HG03095 (cell line): ENCODE data around the gene SLC39A11.

Experiments used
- ATAC-seq: cut with Tn5 transposase; IDR thresholded peaks from one replicate; pipeline ENCODE4 v1.9.1; 2021; ENCODE audit warnings: moderate library complexity; ENCODE audit not compliant: unreplicated experiment

Gene SLC39A11

DNA sequence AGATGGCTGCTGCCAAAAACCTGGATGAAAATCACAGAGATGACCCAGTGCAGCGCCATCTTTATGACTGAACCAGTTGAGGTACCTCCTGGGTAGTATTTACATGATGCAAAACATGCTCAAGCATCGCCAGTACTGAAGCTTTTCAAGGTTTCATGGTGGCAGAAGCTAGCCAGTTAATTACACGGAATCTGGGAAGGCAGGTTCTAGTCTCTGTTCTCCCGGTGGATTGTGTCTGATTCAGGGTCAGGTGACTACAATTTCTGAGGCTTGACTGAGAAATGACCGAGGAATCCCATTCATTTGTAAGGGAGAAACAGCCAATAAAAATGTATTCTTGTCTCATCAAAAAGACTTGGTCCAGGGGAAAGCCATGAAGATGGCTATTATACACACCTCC lies 209.1 kb downstream of the SLC39A11 start:
- no peak for ATAC-seq

DNA sequence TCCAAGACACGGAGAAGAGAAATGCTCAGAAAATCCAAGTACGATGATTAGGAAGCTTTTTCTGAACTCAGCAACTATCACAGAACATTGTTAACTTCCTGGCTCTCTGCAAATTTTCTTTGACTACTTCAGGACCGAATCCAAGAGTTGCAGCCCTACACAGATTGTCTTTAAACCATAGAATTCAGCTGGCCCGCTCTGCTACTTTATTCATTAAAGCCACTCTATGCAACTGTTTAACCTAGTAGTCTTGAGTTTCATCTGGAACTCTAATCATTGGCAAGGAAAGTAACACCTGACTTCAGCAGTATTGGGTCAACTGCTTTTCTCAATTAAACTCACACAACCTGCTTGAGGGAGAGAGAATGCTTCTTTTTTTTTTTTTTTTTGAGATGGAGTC lies 210.1 kb downstream of the SLC39A11 start:
- ATAC-seq, result no peak

DNA sequence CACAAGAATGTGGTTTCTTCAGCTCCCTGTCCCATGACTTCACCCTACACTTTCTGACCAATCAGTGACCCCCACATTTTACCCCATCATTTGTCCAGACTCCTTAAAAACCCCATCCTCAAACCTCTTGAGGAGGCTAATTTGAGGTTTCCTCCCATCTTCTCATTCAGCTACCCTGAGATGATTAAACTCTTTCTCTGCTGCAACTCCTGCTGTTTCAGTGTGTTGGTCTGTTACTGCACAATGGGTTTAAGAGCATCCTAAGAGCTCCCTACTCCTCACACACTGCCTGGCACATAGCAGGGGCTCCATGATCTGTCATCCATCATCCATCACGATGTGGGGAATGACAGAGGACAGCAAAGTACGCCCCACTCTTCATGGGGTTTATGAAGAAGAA lies 212.6 kb downstream of the SLC39A11 start:
- no peak for ATAC-seq

- ATAC-seq, result no peak
These were observed 213.4 kb downstream of the SLC39A11 start for GRCh38 chr17:72878975-72879660.

GRCh38 chr17:72877348-72877747 lies 215.1 kb downstream of the SLC39A11 start:
- no peak for ATAC-seq

- ATAC-seq, result no peak
These were observed 216.1 kb downstream of the SLC39A11 start for GRCh38 chr17:72876413-72876812.

- ATAC-seq, result no peak
These were observed 217.1 kb downstream of the SLC39A11 start for GRCh38 chr17:72875361-72875760.

DNA sequence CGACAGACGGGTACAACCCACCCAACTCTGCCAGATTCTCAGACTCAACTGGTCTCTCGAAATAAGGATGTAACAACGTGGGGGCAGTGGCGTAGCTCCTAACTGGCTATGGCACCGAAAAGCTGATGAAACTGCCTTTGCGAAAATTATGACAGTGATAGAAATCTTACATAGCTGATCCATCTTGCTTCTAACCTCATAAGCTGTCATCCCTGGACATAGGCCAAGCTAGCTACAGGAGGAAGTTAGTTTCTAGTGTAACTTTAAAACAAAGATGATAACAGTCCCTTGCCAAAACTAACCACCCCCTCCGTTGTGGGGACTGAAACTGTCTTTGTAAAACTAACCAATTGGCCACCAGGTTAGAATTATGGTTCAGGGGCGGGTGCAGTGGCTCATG lies 220.1 kb downstream of the SLC39A11 start:
- no peak for ATAC-seq

- no peak for ATAC-seq
These were observed 222.0 kb downstream of the SLC39A11 start for GRCh38 chr17:72870367-72870985.

- no peak for ATAC-seq
These were observed 222.9 kb downstream of the SLC39A11 start for GRCh38 chr17:72869630-72870029.

DNA sequence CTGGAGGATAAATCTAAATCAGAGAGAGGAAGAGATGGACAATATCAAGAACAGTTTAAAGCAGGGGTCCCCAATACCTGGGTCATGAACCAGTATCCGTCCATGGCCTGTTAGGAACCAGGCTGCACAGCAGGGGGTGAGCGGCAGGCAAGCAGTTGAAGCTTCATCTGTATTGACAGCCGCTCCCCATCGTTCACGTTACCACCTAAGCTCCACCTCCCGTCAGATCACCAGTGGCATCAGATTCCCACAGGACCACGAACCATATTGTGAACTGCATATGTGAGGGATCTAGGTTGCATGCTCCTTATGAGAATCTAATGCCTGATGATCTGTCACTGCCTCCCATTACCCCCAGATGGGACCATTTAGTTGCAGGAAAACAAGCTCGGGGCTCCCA lies 226.5 kb downstream of the SLC39A11 start:
- ATAC-seq, result no peak

GRCh38 chr17:72863526-72864211 lies 228.8 kb downstream of the SLC39A11 start:
- ATAC-seq, result no peak

- ATAC-seq, result no peak
These were observed 230.1 kb downstream of the SLC39A11 start for GRCh38 chr17:72862276-72862999.

DNA sequence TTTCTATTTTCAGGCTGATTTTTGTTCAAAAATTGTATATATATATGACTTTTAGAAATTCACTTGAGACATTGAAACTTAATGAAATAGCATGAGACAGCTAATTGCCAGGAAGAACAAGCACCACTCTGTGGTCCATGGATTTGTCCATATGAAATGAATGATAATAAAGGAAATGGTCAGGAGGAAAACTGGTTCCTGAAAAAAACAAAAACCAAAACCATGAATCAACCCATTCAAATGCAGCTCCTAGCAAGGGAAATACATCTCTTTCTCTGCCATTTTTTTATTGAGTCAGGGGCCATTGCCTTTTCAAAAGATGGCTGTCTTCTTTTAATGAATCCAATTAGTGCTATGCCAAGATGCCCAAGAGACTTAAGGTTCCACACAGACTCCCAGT lies 230.7 kb downstream of the SLC39A11 start:
- ATAC-seq, result no peak

- no peak for ATAC-seq
These were observed 231.7 kb downstream of the SLC39A11 start for GRCh38 chr17:72860778-72861177.

DNA sequence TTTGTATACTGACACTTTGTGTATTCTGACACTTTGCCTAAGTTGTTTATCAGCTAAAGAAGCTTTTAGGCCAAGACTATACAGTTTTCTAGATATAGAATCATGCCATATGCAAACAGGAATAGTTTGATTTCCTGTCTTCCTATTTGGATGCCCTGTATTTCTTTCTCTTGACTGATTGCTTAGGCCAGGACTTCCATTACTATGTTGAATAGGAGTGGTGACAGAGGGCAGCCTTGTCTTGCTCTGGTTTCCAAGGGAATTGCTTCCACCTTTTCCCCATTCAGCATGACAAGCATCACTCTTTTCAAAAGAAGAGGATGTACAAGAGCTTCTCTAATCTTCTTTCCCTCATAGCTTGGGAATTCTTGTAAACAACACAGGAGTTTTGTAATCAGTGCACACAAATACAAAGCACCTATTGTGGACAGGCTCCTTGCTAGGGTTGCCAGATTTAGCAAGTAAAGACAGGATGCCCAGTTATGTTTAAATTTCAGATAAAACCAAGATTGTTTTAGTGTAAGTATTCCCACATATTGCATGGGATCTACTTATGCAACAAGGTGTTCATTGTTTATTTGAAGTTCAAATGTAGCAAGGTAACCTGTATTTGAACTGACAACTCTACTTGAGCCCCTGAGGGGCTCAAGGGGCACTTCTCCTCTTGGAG lies 233.5 kb downstream of the SLC39A11 start:
- ATAC-seq, result no peak

DNA sequence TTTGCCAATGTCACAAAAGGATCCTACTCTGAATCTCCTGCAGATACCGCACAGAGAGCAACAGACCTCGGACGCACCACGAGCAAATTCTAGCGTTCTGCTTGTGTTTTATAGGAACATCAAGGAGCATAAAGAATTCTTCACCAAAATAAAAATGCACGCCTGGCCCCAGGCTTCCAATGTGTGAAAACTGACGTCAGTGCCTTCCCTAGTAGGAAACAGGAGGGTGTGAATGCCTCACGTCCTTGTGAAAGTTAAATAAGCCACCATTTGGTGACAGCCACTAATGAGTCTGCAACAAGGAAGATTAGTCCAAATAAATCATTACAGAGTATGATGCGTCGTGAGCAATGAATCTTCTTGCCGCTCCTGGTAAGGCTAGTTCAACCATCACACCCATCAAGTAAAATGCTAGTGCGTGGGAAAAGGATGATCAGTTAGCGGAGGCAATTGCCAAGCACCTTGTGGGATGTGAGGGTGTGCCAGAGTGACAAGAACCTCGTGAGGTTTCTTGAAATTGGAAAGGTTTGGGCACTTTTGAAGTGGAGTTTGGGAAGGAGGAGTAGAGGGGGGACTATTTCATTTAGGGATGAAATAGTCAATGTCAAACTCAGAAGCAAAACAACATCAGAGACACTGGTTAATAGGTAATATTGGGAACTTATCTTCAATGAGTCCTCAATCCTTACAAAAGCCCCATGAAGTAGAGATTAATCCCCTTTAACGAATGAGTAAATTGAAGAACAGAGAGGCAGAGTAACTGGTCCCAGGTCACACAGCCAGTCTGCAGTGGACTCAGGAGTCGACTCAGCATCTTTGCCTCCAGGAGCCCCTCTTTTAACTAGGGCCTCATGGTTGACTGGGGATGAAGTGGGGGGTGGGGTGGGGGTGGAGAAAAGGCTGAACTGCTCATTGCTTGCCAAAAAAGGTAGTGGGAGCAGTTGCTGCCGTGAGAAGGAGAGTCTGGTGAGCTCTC lies 238.8 kb downstream of the SLC39A11 start:
- ATAC-seq, result no peak

- no peak for ATAC-seq
These were observed 240.1 kb downstream of the SLC39A11 start for GRCh38 chr17:72852277-72852938.

DNA sequence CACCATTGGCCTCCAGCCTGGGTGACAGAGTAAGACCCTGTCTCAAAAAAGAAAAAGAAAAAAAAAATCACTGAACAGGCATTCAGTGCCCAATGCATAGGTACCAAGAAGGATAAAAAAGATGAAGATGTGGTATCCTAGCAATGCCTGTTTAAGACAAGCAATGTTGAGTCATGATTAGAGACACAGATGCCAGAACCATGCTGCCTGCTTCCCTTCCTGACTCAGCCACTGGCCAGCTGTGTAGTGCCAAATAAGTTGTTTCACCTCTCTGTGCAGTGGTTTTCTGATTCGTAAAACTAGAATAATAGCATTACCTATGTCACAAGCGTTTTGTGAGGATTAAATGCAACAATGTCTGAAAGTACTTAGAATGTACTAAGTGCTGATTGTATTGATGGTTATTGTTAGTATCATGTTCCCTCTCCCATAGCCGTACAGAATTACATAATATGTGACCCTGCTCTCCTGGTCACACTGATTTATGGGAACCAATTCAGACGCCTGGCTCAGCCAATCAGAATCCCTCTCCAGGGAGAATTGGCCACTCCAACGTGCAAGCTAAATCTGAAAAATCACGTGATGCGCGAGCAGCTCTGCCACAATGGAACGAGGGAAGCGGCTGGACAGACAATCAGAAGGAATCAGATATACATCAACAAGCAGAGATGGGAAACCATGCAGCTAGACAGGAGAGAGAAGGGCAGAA lies 241.9 kb downstream of the SLC39A11 start:
- ATAC-seq, result no peak
